ENCODE measurements around the gene BMPR1A. TPM values are rescaled to one million over a fixed set of nuclear protein-coding genes. Genes with fewer than 3 reads are reported as not detected.

Gene BMPR1A
- total RNA-seq, 1 donor from 2014 or later = 42.3 TPM

DNA sequence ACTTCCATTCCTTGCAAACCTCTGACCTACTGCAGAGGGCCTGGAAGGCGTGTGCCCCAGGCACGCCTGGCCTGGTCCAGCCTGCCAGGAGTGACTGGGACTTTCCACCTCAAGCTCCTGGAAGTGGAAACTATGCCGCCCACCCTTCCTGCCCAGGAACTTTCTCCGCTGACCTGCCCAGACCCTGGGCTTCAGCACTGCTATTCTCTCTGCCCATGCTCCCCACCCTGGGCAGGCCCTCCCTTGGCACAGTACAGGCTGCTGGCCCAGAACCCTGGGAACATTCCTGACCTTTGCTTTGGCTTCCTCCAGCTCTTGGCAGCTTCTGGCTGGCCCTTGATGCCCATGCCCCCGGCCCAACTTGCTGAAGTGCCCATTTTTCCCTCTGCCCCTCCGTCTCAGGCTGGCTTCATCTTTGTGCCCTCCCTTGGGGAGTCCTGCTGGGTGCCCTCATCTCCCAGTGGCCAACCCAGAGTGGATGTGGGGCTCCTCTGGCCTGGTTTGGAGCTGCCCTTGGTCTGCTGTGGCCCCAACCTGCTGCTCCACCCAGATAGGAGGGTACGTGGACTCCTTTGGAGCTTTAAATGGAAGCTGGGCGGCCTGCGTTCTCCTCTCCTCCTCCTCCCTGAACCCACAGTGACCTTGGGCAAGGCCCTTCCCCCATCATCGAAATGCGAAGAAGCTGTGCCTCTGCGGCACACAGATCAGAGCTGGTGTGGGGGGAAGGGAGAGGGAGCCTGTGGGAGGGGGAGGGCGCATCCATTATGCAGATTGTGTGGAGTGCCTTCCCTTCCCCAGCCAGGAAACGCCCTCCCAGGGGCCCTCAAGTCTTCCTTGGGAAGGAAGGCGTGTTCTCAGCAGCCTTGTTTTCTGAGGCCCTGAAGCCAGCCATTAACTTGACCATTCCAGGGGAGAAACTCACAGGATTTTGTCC lies 197.6 kb downstream of the BMPR1A start:
- Histone ChIP-seq H3K9me3 (ENCODE audit: control insufficient read depth in 3 of 3, low read length in 3 of 3) (no peaks in the 10 kb centered on the region), H3K4me1 (ENCODE audit: control insufficient read depth in 3 of 3, insufficient read depth in 3 of 3, low read length in 3 of 3) (peaks cover 21 to 48% (median 35%) of the 10 kb centered on the region in 3 donors), H3K4me3 (ENCODE audit: low read length in 3 of 3) (peak overlapping the region in 2 of 3 donors; percentile 40 to 49), H3K27me3 (ENCODE audit: control insufficient read depth in 3 of 3, insufficient read depth in 3 of 3, low read length in 3 of 3) (peaks cover 0 to 6% (median under 1%) of the 10 kb centered on the region in 3 donors), H3K27ac (ENCODE audit: low read depth, low read length) (peak overlapping the region; percentile 76), H3K9ac (ENCODE audit: low read depth in 1 of 3, low read length in 3 of 3) (peak overlapping the region; percentile 33 to 66 (median 50)), H3K36me3 (ENCODE audit: control insufficient read depth in 3 of 3, insufficient read depth in 3 of 3, low read length in 3 of 3) (no peaks in the 10 kb centered on the region)

DNA sequence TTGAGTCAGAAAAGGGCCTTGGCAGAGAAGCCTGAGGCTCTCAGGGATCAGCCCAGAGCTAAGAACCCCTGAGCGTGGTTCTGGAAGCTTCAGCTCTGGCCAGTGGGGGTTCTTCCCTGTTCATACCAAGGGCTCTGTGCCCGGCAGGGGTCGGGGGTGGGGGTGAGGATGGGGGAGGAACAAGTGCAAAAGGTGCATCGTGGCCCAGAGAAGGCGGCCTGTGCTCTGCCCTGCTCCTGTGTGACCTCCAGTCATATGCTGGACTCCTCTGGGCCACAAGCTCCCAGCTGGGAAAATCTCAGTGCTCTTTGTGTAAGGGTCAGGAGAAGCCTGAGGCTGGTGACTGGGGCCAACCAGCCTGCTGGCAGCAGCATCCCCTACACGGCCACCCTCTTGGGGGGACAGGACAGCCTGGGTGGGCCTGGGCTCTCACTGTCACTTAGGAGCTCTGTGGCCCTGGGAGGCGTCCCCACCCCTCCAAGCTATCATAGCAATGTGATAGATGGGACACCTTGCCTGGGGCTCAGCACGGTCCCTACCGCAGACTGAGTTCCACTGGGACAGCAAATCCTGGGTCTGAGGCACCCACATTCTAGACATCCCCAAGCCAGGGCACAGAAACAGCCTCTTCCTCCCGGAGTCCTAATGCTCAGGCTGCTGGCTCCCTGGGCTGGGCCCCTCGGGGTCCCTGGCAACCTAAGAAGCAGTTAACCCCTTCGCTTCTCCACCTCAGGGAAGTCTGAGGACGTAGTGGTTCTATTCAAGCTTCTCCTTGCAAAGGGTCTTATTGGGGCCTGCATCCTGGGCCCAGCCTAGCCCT lies 198.5 kb downstream of the BMPR1A start:
- H3K4me1 ChIP-seq (ENCODE audit: control insufficient read depth in 3 of 3, insufficient read depth in 3 of 3, low read length in 3 of 3) = peaks cover 25 to 56% (median 38%) of the 10 kb centered on the region in 3 donors

DNA sequence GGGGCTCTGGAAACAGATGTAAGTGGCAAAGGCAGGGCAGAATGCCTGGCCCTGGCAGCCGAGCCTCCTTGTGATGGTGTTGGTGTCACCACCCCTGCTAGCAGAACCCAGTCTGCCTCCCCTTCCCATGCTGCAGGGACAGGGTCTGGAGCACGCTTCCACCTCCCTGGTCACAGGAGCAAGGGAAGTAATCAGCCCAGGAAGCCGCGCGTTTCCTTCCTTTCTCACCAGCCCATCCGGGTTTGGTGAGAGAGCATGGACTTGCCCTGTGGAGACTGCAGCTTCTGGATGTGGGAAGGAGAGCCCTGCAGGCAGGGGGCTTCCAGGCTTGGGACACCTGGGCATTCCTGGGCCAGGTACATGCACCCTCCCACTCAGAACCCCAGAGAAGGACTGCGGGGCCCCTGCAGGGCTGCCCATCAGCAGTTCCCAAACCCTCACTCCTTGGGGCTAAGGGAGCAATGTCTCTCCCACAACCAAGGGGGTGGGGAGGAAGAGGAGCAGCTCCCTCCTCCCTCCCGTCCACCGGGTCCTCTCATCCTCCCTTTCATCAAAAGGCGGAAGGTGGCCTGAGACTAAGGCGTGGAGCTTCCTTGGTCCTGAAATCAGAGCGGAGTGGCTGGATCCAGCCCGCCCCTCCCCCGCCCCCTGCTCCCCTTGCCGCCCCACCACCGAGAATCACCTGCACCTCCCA lies 199.2 kb downstream of the BMPR1A start:
- Histone ChIP-seq H3K4me1 (ENCODE audit: control insufficient read depth in 3 of 3, insufficient read depth in 3 of 3, low read length in 3 of 3) (peaks cover 29 to 63% (median 43%) of the 10 kb centered on the region in 3 donors), H3K4me3 (ENCODE audit: low read length in 3 of 3) (peak overlapping the region; percentile 51 to 68 (median 64)), H3K9me3 (ENCODE audit: control insufficient read depth in 3 of 3, low read length in 3 of 3) (no peaks in the 10 kb centered on the region), H3K27ac (ENCODE audit: low read depth, low read length) (peak overlapping the region; percentile 79), H3K36me3 (ENCODE audit: control insufficient read depth in 3 of 3, insufficient read depth in 3 of 3, low read length in 3 of 3) (no peaks in the 10 kb centered on the region), H3K27me3 (ENCODE audit: control insufficient read depth in 3 of 3, insufficient read depth in 3 of 3, low read length in 3 of 3) (peaks cover 0 to 6% (median 6%) of the 10 kb centered on the region in 3 donors), H3K9ac (ENCODE audit: low read depth in 1 of 3, low read length in 3 of 3) (peak overlapping the region; percentile 50 to 74 (median 59))

More for the DNA sequence above, 198.5 kb downstream of the BMPR1A start:
- peaks cover 0 to 6% (median 6%) of the 10 kb centered on the region in 3 donors for H3K27me3 ChIP-seq (ENCODE audit: control insufficient read depth in 3 of 3, insufficient read depth in 3 of 3, low read length in 3 of 3)
- H3K36me3 ChIP-seq (ENCODE audit: control insufficient read depth in 3 of 3, insufficient read depth in 3 of 3, low read length in 3 of 3) = no peaks in the 10 kb centered on the region
- peak overlapping the region; percentile 76 for H3K27ac ChIP-seq (ENCODE audit: low read depth, low read length)
- H3K9me3 ChIP-seq (ENCODE audit: control insufficient read depth in 3 of 3, low read length in 3 of 3) = no peaks in the 10 kb centered on the region
- peak overlapping the region; percentile 50 to 66 (median 59) for H3K9ac ChIP-seq (ENCODE audit: low read depth in 1 of 3, low read length in 3 of 3)
- peak overlapping the region; percentile 51 to 58 (median 54) for H3K4me3 ChIP-seq (ENCODE audit: low read length in 3 of 3)

DNA sequence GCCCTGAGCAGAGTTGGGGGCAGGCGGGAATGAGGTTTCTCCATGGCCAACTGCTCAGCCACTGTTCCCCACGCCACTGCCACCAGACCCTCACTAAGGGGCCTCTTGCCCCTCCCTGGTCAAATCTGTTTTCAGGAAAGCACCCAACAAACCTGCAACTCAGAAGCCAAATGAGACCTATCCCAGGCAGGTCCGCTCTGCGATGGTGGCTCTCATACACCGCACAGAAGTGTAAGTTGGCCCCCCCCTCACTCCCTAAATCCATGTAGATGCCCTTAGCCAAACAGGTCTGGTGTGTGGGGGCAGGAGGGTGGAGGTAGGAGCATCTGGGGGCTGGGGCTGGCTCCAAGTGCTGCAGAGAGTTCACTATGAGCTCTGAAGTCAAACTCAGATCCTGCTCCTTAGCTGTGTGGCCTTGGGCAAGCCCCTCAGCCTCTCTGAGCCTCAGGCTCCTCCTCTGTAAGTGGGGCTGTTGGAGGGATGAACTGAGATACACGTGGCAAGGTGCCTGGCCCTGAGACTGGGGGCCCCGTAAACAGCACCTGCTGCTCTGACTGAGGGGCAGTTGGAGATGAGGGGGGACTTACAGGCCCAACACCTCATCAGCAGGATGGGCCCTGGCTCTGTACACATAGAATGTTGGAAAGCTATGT lies 199.9 kb downstream of the BMPR1A start:
- Histone ChIP-seq H3K9ac (ENCODE audit: low read depth in 1 of 3, low read length in 3 of 3) (peak overlapping the region in 2 of 3 donors; percentile 8 to 74), H3K27me3 (ENCODE audit: control insufficient read depth in 3 of 3, insufficient read depth in 3 of 3, low read length in 3 of 3) (peaks cover 0 to 6% (median 6%) of the 10 kb centered on the region in 3 donors), H3K4me3 (ENCODE audit: low read length in 3 of 3) (peak overlapping the region; percentile 51 to 68 (median 64)), H3K4me1 (ENCODE audit: control insufficient read depth in 3 of 3, insufficient read depth in 3 of 3, low read length in 3 of 3) (peaks cover 29 to 66% (median 43%) of the 10 kb centered on the region in 3 donors), H3K9me3 (ENCODE audit: control insufficient read depth in 3 of 3, low read length in 3 of 3) (no peaks in the 10 kb centered on the region), H3K27ac (ENCODE audit: low read depth, low read length) (peak overlapping the region; percentile 79), H3K36me3 (ENCODE audit: control insufficient read depth in 3 of 3, insufficient read depth in 3 of 3, low read length in 3 of 3) (no peaks in the 10 kb centered on the region)

DNA sequence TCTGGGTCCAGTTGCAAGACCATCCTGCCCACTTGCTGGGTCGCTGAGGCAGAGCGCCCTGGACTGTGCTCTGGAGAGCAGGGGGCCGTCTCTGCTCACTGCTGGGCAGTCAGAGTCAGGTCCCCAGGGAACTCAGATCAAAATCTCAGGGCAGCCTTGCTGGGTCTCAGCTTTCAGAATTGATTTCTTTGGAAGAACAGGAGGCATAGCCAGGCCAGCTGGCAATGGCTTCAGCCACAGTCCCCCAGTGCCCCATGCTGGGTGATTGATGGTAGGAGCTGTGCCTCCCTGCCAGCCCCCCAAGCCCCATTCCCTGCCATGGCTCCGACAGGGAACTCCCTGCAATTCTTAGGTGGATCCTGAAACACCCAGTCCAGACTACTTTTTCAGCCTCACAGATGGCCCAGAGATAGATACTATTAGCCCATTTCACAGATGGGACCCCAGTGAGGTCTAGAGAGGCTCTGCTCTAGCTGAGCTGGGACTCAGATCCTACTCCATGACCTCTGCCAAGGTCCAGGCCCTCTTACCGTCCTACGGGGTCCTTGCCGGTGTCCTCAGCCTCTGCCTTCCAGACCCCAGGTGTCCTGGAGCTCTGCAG lies 200.5 kb downstream of the BMPR1A start:
- Histone ChIP-seq H3K36me3 (ENCODE audit: control insufficient read depth in 3 of 3, insufficient read depth in 3 of 3, low read length in 3 of 3) (no peaks in the 10 kb centered on the region), H3K27ac (ENCODE audit: low read depth, low read length) (peak overlapping the region; percentile 79), H3K4me1 (ENCODE audit: control insufficient read depth in 3 of 3, insufficient read depth in 3 of 3, low read length in 3 of 3) (peaks cover 29 to 66% (median 43%) of the 10 kb centered on the region in 3 donors), H3K4me3 (ENCODE audit: low read length in 3 of 3) (peak overlapping the region; percentile 51 to 68 (median 64)), H3K27me3 (ENCODE audit: control insufficient read depth in 3 of 3, insufficient read depth in 3 of 3, low read length in 3 of 3) (peaks cover 0 to 6% (median 6%) of the 10 kb centered on the region in 3 donors), H3K9me3 (ENCODE audit: control insufficient read depth in 3 of 3, low read length in 3 of 3) (no peaks in the 10 kb centered on the region), H3K9ac (ENCODE audit: low read depth in 1 of 3, low read length in 3 of 3) (peak overlapping the region in 2 of 3 donors; percentile 8 to 74)

DNA sequence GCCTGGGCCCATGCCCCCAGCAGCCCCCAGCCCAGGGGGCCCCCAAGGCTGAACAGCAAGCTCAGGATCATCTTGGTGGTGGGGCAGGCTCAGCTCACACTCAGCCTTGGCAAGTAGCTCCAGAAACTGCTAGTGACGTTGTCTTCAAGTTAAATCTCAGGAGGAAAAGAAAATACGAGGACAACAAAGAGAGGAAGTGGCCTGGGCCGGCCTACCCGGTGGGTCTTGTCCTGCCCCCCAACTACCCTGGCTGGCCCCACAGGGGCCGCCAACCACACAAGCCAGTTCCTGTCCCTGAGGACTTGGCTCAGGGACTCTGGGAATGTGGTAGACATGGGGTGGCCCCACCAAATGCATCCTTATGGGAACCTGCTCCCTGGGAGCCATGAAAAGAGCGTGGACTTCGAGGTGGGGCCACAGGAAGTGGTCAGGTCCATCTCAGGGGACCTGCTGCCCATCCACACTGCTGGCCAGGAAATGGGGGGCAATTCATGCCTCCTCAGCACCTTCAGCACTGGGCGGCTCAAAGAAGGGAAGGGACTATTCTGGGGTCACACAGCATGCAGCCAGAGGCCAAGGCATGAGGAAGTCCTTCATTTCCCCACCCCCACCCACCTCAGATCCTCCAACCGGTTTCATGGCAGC lies 201.2 kb downstream of the BMPR1A start, which contains the start of gene MMRN2:
MMRN2 (minus strand) TSS at position 145 of the 645 bp plus-strand sequence; CDS start at position 71, 74 bp downstream.
- peaks cover 0 to 6% (median 6%) of the 10 kb centered on the region in 3 donors for H3K27me3 ChIP-seq (ENCODE audit: control insufficient read depth in 3 of 3, insufficient read depth in 3 of 3, low read length in 3 of 3)
- no peaks in the 10 kb centered on the region for H3K36me3 ChIP-seq (ENCODE audit: control insufficient read depth in 3 of 3, insufficient read depth in 3 of 3, low read length in 3 of 3)
- H3K27ac ChIP-seq (ENCODE audit: low read depth, low read length) = peak within 1 kb of the TSS; percentile 79
- H3K9ac ChIP-seq (ENCODE audit: low read depth in 1 of 3, low read length in 3 of 3) = peak within 1 kb of the TSS; percentile 6 to 74 (median 22)
- H3K4me3 ChIP-seq (ENCODE audit: low read length in 3 of 3) = peak within 1 kb of the TSS; percentile 53 to 68 (median 67)
- peaks cover 29 to 66% (median 43%) of the 10 kb centered on the region in 3 donors for H3K4me1 ChIP-seq (ENCODE audit: control insufficient read depth in 3 of 3, insufficient read depth in 3 of 3, low read length in 3 of 3)
- no peaks in the 10 kb centered on the region for H3K9me3 ChIP-seq (ENCODE audit: control insufficient read depth in 3 of 3, low read length in 3 of 3)

DNA sequence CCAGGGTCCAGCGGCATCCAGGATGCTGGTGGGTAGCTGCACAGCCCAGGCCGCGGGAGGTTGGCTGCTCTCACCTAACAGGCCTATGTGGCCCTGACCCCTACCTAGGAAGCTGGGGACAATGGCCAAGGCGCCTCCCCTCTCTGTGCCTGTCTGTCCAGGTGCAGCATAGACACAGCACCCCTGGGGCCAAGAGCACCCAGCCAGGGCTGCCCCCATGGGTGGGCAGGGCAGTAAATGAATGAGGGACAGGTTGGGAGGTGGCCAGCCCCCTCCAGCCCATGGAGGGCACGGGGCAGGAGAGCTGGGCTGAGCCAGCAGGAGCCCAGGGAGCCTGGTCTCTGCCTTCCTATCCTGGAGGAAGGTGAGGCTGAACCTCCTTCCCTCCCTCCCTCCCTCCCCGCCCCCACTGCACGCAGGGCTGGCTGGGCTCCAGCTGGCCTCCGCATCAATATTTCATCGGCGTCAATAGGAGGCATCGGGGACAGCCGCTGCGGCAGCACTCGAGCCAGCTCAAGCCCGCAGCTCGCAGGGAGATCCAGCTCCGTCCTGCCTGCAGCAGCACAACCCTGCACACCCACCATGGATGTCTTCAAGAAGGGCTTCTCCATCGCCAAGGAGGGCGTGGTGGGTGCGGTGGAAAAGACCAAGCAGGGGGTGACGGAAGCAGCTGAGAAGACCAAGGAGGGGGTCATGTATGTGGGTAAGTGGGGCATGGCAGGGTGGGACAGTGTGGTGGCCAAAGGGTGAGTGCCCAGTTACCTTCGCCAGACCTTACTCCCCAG lies 201.9 kb downstream of the BMPR1A start, which contains the start of gene SNCG:
SNCG (plus strand) TSS at position 484 of the 785 bp plus-strand sequence; CDS start at position 583, 99 bp downstream.
- Histone ChIP-seq H3K36me3 (ENCODE audit: control insufficient read depth in 3 of 3, insufficient read depth in 3 of 3, low read length in 3 of 3) (no peaks in the 10 kb centered on the region), H3K4me3 (ENCODE audit: low read length in 3 of 3) (peak within 1 kb of the TSS; percentile 53 to 68 (median 67)), H3K9ac (ENCODE audit: low read depth in 1 of 3, low read length in 3 of 3) (peak within 1 kb of the TSS; percentile 22 to 74 (median 38)), H3K4me1 (ENCODE audit: control insufficient read depth in 3 of 3, insufficient read depth in 3 of 3, low read length in 3 of 3) (peaks cover 29 to 66% (median 43%) of the 10 kb centered on the region in 3 donors), H3K27ac (ENCODE audit: low read depth, low read length) (peak within 1 kb of the TSS; percentile 79), H3K27me3 (ENCODE audit: control insufficient read depth in 3 of 3, insufficient read depth in 3 of 3, low read length in 3 of 3) (peaks cover 0 to 6% (median 6%) of the 10 kb centered on the region in 3 donors), H3K9me3 (ENCODE audit: control insufficient read depth in 3 of 3, low read length in 3 of 3) (no peaks in the 10 kb centered on the region)
